Tibial artery (tissue), 4 donors: Measurements from ENCODE around the gene PPP1CC.
A peak's percentile ranks its signal among the peaks of the same experiment; 100 is the strongest.

Experiments used
- DNase-seq, 2 donors: peaks; one replicate each; pipeline ENCODE4 v3.0.0-alpha.2; 2019
- H3K27ac ChIP-seq, 2 donors: fragments of 200-600 bp; sonication (generic) in 1 of 2; 1 replicate in 1 of 2; 2 replicates in 1 of 2; pipeline ENCODE4 v1.5.1; 2018 to 2019; ENCODE audit warnings: mild to moderate bottlenecking in 1 of 2
- H3K27me3 ChIP-seq, 2 donors: fragments of 200-600 bp; sonication (generic) in 1 of 2; one replicate each; pipeline versions ENCODE4 v1.5.1 to v1.6.0; 2016 to 2019
- H3K36me3 ChIP-seq, 3 donors: fragments of 200-600 bp; sonication (generic) in 2 of 3; one replicate each; pipeline ENCODE4 v1.5.1; 2016 to 2019; ENCODE audit warnings: mild to moderate bottlenecking in 2 of 3
- H3K4me1 ChIP-seq, 4 donors: fragments of 200-600 bp; sonication (generic) in 2 of 4; 1 replicate in 3 of 4; 2 replicates in 1 of 4; pipeline ENCODE4 v1.5.1; 2016 to 2019
- H3K4me3 ChIP-seq, 2 donors: fragments of 200-600 bp; sonication (generic) in 1 of 2; 1 replicate in 1 of 2; 2 replicates in 1 of 2; pipeline ENCODE4 v1.5.1; 2018 to 2019; ENCODE audit warnings: mild to moderate bottlenecking in 2 of 2
- H3K9me3 ChIP-seq, 3 donors: fragments of 200-600 bp; sonication (generic) in 1 of 3; one replicate each; pipeline ENCODE4 v1.5.1; 2016 to 2019
- CTCF ChIP-seq, 2 experiments: fragments of 200-600 bp in 1 of 2; fragments of 450-650 bp in 1 of 2; IDR thresholded peaks; one replicate each; pipeline ENCODE4 v1.5.1; 2017 to 2019; ENCODE audit warnings: antibody characterized with exemption in 2 of 2, mild to moderate bottlenecking in 1 of 2, moderate library complexity in 1 of 2
- intact Hi-C: fragments of 100-400 bp; cut with DNase I; formaldehyde crosslinking; loops from one replicate; pipeline ENCODE4 v1.15.0; 2023; ENCODE audit warnings: low total_unique reads

PPP1CC gene

GRCh38 chr12:110690127-110690430, 52.6 kb downstream of the PPP1CC start:
- H3K36me3 ChIP-seq, result no peaks in the 10 kb centered on the region
- no peak for TF ChIP-seq CTCF (IDR thresholded peaks at IDR 0.05)
- H3K27ac ChIP-seq, result peak overlapping the region in 1 of 2 donors; percentile 80
- no peaks in the 10 kb centered on the region for H3K9me3 ChIP-seq
- peak overlapping the region in 1 of 2 donors; percentile 72 for H3K4me3 ChIP-seq
- no peaks in the 10 kb centered on the region for H3K27me3 ChIP-seq
- H3K4me1 ChIP-seq, result peaks cover 0 to 24% (median 14%) of the 10 kb centered on the region in 4 donors
- no peak for DNase-seq
- intact Hi-C loops, result no loop called here

- peak overlapping the region; percentile 70 to 72 for H3K4me3 ChIP-seq
Observed at GRCh38 chr12:110689281-110690126, 53.2 kb downstream of the PPP1CC start.

GRCh38 chr12:110688446-110689280, 54.0 kb downstream of the PPP1CC start, which contains the start of gene HVCN1:
TSS of gene HVCN1 (minus strand) at chr12:110689115. CDS start at chr12:110683245, 5,870 bp downstream.
- H3K9me3 ChIP-seq, result no peaks in the 10 kb centered on the region
- H3K36me3 ChIP-seq, result no peaks in the 10 kb centered on the region
- peak; percentile 48 to 78 for DNase-seq
- H3K4me3 ChIP-seq, result peak within 1 kb of the TSS; percentile 70 to 72
- no peaks in the 10 kb centered on the region for H3K27me3 ChIP-seq
- H3K4me1 ChIP-seq, result peaks cover 0 to 24% (median 14%) of the 10 kb centered on the region in 4 donors
- intact Hi-C loops, result no loop called here
- TF ChIP-seq CTCF (IDR thresholded peaks at IDR 0.05), result no peak
- peak within 1 kb of the TSS; percentile 78 to 80 for H3K27ac ChIP-seq

More at GRCh38 chr12:110689281-110690126, 53.2 kb downstream of the PPP1CC start:
- no peaks in the 10 kb centered on the region for H3K36me3 ChIP-seq
- peak overlapping the region; percentile 78 to 80 for H3K27ac ChIP-seq
- TF ChIP-seq CTCF (IDR thresholded peaks at IDR 0.05), result no peak
- H3K27me3 ChIP-seq, result no peaks in the 10 kb centered on the region
- H3K4me1 ChIP-seq, result peaks cover 0 to 24% (median 14%) of the 10 kb centered on the region in 4 donors
- no peaks in the 10 kb centered on the region for H3K9me3 ChIP-seq
- intact Hi-C loops, result no loop called here
- peak; percentile 60 to 79 for DNase-seq

- Histone ChIP-seq H3K36me3 (no peaks in the 10 kb centered on the region), H3K27ac (no peak overlapping the region), H3K9me3 (no peaks in the 10 kb centered on the region), H3K27me3 (no peaks in the 10 kb centered on the region), H3K4me3 (no peak overlapping the region), H3K4me1 (peaks cover 0 to 24% (median 14%) of the 10 kb centered on the region in 4 donors)
- intact Hi-C loops, result no loop called here
- DNase-seq, result no peak
- no peak for TF ChIP-seq CTCF (IDR thresholded peaks at IDR 0.05)
Observed at GRCh38 chr12:110687396-110688169, 55.1 kb downstream of the PPP1CC start.

- H3K36me3 ChIP-seq, result no peaks in the 10 kb centered on the region
- TF ChIP-seq CTCF (IDR thresholded peaks at IDR 0.05), result no peak
- H3K9me3 ChIP-seq, result no peaks in the 10 kb centered on the region
- peaks cover 0 to 24% (median 14%) of the 10 kb centered on the region in 4 donors for H3K4me1 ChIP-seq
- no peak overlapping the region for H3K4me3 ChIP-seq
- no peaks in the 10 kb centered on the region for H3K27me3 ChIP-seq
- DNase-seq, result no peak
- intact Hi-C loops, result no loop called here
- H3K27ac ChIP-seq, result no peak overlapping the region
Observed at GRCh38 chr12:110686294-110686903, 56.3 kb downstream of the PPP1CC start.
